MM.1S (cell line): Measurements from ENCODE around the gene POLD1.

Source experiments
- EZH2 ChIP-seq: fragments of 300-600 bp; sonication (generic); optimal IDR thresholded peaks from 2 replicates; pipeline ENCODE3; 2017; ENCODE audit warnings: low read depth, mild to moderate bottlenecking, antibody characterized with exemption, low read length, mixed read lengths
- EZH2phosphoT487 ChIP-seq: fragments of 300-600 bp; sonication (generic); IDR thresholded peaks from 2 replicates; pipeline ENCODE4 v1.6.1; 2018; ENCODE audit warnings: antibody characterized with exemption, low read length
- TF ChIP-seq, protein P1 (sequence below): fragments of 300-600 bp; sonication (generic); IDR thresholded peaks from 2 replicates; pipeline ENCODE4 v1.5.1; 2016; ENCODE audit warnings: antibody characterized with exemption, low read length, mixed read lengths

DNA sequence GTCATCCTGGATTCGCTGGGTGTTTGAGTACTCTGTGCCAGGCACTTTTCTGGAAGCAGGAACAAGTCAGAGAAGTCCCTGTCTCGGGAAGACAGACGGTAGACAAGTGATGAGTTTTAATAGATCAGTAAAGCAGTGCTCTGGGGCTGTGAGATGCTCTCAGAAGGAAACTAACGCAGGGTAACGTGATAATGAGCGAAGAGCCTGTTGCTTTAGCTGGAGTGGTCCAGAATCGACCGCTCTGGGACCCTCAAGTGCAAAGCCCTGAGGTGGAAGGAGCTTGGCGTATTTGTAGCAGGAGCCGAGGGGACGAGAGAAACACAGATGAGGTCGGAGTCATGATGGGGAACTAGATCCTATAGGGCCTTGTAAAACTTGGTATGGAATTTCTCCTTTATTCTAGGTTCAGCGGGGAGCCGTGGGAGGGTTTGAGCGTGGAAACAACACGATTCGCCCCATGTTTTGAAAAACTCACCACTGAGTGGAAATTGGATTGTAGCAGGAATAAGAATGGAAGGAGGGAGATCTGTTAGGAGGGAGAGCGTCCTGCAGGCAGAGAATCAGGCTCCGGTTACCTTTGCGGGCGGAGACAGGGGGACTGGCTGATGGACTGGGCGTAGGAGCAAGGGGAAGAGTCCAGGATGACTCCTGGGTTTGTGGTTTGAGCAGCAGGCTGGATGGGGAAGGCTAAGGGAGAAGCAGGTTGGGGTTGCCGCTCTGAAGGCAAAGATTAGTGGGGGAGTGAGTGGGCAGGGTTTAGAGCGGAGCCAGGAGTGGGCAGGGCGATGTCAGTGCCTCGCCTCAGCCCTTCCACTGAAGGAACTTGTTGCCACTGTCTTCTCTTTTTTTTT, 763 bp downstream of the POLD1 start:
- TF ChIP-seq, protein P1, sequence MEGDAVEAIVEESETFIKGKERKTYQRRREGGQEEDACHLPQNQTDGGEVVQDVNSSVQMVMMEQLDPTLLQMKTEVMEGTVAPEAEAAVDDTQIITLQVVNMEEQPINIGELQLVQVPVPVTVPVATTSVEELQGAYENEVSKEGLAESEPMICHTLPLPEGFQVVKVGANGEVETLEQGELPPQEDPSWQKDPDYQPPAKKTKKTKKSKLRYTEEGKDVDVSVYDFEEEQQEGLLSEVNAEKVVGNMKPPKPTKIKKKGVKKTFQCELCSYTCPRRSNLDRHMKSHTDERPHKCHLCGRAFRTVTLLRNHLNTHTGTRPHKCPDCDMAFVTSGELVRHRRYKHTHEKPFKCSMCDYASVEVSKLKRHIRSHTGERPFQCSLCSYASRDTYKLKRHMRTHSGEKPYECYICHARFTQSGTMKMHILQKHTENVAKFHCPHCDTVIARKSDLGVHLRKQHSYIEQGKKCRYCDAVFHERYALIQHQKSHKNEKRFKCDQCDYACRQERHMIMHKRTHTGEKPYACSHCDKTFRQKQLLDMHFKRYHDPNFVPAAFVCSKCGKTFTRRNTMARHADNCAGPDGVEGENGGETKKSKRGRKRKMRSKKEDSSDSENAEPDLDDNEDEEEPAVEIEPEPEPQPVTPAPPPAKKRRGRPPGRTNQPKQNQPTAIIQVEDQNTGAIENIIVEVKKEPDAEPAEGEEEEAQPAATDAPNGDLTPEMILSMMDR, result no peak
- no peak for TF ChIP-seq EZH2
- TF ChIP-seq EZH2phosphoT487, result no peak
